Islet precursor cell (in vitro differentiated cells): ENCODE data around the gene ZNF711.
"Not testable (repeated sequence)": the region's sequence is repeated elsewhere in the genome, so short reads cannot be mapped to it uniquely, and the experiment has no call there.

Experiments used
- DNase-seq: peaks from one replicate; pipeline ENCODE4 v3.0.0-alpha.2; 2018

ZNF711 gene

GRCh38 chrX:85243761-85244449, at the start of gene ZNF711, which contains the start of gene SATL1:
Gene ZNF711 (plus strand): TSS chrX:85243991. CDS start chrX:85247573, 3,582 bp downstream.
Gene SATL1 (minus strand): TSS chrX:85243779. CDS start chrX:85108968, 134,811 bp downstream.
- DNase-seq, result peak; percentile 90

DNA sequence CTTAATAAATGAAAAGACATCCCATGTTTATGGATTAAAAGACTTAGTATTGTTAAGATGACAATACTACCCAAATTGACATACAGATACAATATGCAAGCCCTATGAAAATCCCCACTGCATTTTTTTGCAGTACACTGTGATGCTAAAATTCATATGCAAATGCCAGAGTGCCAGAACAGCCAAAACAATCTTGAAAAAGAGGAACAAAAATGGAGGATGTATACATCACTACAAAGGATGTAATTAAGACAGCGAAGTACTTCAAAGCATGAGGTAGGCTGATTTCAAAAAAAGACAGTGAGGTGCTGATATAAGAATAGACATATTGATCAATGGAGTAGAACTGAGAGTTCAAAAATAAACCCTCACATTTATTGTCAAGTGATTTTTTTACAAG, 47.5 kb upstream of the ZNF711 start:
- no peak for DNase-seq

GRCh38 chrX:85203461-85203970, 40.3 kb upstream of the ZNF711 start:
- no peak for DNase-seq

GRCh38 chrX:85213792-85214530, 29.8 kb upstream of the ZNF711 start:
- DNase-seq, result no peak

DNA sequence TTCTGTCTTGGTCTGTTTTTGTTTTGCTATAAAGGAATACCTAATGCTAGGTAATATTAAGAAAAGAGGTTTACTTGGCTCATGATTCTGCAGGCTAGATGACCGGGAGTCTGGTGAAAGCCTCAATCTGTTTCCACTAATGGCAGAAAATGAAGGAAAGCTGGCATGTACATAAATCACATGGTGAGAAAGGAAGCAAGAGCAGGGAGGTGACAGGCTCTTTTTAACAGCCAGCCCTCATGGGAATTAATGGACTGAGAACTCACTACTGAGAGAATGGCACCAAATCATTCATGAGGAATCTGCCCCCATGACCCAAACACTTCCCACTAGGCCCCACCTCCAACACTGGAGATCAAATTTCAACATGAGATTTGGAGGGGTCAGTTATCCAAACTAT, 27.8 kb upstream of the ZNF711 start:
- no peak for DNase-seq

DNA sequence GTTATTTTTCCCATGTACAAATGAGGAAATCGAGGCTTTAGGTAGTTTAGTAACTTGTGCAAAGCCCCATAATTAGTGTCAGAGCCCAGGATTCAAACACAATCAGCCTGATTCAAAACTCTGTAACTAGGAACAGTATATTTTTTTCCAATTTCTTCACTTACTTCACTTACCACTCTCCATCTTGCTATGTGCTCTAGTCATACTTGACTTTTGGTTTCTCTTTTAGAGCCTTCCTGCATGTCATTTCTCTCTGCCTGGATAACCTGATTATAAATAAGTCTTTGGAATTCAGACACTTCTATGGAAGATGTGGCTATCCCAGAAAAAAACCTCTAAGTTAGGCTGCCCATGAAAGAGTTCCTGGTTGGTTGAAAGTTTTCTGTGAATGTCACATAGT, 22.4 kb upstream of the ZNF711 start:
- DNase-seq, result no peak

DNA sequence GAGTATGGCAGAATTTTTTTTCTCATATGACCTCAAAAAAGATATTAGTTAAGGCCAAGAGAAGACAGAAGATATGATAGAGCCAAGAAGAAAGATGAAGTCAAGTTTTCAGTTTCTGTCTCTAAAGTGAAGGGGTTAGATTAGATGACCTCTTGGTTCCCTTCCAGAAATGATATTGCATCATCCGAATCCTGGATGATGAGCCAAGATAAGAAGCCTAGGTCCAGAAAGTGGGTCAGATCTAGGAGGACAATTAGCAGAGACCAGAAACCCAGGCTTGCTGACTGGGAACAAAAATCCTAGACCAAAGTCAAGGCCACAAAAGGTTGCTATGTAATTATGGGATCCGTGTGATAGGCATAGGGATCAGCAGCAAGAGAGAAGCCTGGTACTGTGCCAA, 20.4 kb upstream of the ZNF711 start:
- no peak for DNase-seq

GRCh38 chrX:85243155-85243554, 636 bp upstream of the ZNF711 start:
- DNase-seq, result no peak

DNA sequence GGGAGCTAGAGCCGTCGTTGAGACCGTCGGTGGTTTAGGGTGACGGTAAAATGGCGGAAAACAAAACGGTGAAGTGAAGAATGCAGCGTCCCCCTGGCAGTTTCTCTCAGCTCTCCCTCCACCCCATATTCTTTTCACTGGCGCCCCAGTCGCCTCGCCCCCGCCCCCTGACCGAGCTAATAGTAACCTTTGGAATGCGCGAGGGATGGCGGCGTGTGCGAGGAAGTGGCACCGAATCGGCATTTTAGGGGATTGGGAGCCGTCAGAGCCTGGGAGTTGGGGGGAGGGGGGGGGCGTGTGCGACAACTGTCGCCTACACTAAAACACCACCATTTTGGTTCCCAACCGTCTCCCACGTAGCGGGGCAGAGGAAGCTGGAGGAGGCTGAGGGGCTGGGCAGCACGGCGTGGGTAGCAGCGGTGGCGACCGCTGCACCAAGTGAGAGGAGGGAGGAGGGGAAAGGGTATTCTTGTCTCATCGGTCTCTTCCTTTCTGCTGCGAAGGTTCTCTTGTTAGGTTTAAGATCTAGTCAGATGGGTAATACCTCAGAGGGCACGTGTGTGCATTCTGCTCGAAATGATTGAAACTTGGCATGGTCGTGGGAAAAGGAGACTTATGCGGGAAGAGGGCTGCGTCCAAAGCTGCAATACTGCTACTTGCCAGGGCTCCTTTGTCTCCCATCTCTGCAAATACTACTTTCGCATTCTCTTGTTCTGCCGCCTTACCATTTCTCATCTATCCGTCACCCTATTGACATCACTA, 840 bp downstream of the ZNF711 start:
- peak; percentile 56 for DNase-seq

- not testable (repeated sequence) for DNase-seq
Observed at GRCh38 chrX:85285286-85285685, 41.5 kb downstream of the ZNF711 start.

- DNase-seq, result no peak
Observed at GRCh38 chrX:85288992-85289723, 45.4 kb downstream of the ZNF711 start.

DNA sequence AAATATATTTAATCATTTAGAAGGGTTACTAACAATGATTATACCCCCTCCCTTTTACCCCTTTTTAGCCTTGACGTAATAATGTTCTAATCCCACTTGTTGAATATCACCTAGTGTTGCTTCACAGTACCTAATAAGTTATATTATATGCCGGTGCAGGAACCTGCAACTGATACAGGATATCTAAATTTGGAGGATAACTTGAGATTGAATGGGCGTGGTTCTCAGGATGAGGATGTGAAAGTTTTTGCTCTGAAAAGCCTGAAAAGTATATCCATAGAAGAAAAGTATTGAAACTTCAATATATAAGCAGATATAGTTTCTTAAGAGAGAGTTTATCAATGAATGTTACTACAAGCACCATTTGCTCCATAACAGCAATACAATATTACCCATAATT, 59.8 kb downstream of the ZNF711 start:
- DNase-seq, result no peak

DNA sequence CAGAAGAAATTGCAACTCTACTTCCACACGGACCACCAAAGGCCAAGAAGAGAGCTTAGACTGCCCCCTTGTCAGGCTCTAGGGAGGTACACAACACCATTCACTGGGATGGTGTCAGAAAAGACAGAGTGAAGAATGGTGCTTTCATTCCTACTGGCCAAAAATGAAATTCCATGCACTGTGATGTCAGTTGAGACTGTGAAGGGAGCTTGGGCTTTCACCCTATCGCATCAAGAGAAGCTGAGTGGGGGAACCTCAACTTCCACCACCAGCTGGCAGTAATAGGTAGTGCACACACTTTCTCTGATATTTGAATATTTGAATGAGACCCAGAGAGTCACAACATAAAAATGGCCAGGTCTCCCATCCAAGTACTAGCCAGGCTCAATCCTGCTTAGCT, 65.9 kb downstream of the ZNF711 start:
- DNase-seq, result no peak

GRCh38 chrX:85311348-85311747, 67.6 kb downstream of the ZNF711 start:
- not testable (repeated sequence) for DNase-seq
